BJ (cell line): ENCODE results near the gene FGFR2. TPM values are rescaled to one million over a fixed set of nuclear protein-coding genes. Genes with fewer than 3 reads are reported as not detected.
"Not testable (repeated sequence)": the region's sequence is repeated elsewhere in the genome, so short reads cannot be mapped to it uniquely, and the experiment has no call there.

ENCODE experiments used
- CTCF ChIA-PET: fragments of 350-600 bp; formaldehyde crosslinking; extraction: SDS; loops from one replicate; lab custom pipeline; 2021; ENCODE audit warnings: antibody characterized with exemption, inconsistent platforms; lab: Yijun Ruan, JAX
- POLR2A ChIA-PET: fragments of 300-600 bp; sonication (Branson Sonifier 250); formaldehyde crosslinking; extraction: SDS; loops from one replicate; lab custom pipeline; 2021; ENCODE audit warnings: antibody characterized with exemption; lab: Charles Lee
- DNase-seq: peaks from one replicate; pipeline ENCODE4 v3.0.0-alpha.2; 2011; ENCODE audit warnings: low read depth
- H3K27me3 ChIP-seq: 2 replicates; pipeline ENCODE4 v1.6.0; 2011; ENCODE audit warnings: low read length; ENCODE audit not compliant: control insufficient read depth, insufficient read depth
- H3K36me3 ChIP-seq: 2 replicates; pipeline ENCODE4 v1.5.1; 2011; ENCODE audit warnings: low read length; ENCODE audit not compliant: control insufficient read depth, insufficient read depth
- H3K4me3 ChIP-seq: 2 replicates; pipeline ENCODE4 v1.5.1; 2011; ENCODE audit warnings: low read depth, mild to moderate bottlenecking, control low read depth, low read length
- polyA plus RNA-seq: library from polyadenylated mRNA; depleted of rRNA; stranded (reverse); fragments of >200 nt; gene quantifications from 2 replicates; pipeline ENCODE4 v1.2.3, GENCODE V29; 2011
- TF ChIP-seq, protein P1 (sequence below): IDR thresholded peaks from 2 replicates; pipeline ENCODE4 v1.5.1; 2011; ENCODE audit warnings: low read depth, mild to moderate bottlenecking, control low read depth, inconsistent platforms, low read length, moderate library complexity; ENCODE audit not compliant: insufficient read depth

The FGFR2 gene
- polyA plus RNA-seq, 1 experiment, result 0.26 TPM

DNA sequence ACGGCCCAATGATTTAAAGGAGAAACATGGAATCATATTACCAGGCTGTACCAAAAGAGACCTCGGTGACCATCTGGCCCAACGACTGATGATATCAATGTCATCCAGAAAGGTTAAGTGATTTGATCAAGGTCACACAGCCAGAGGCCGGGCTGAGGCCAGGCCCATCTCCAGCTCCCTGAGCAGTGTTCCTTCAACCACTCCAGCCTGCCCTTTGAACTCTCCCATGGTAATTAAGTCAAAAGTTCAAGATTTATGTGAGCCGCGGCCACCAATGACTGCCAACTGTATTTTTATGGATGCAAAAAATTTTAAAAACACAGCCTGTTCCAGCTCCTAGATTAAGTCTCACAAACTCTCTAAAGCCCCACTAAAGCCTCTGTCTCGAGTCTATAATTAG lies 41.8 kb downstream of the FGFR2 start:
- TF ChIP-seq, protein P1, sequence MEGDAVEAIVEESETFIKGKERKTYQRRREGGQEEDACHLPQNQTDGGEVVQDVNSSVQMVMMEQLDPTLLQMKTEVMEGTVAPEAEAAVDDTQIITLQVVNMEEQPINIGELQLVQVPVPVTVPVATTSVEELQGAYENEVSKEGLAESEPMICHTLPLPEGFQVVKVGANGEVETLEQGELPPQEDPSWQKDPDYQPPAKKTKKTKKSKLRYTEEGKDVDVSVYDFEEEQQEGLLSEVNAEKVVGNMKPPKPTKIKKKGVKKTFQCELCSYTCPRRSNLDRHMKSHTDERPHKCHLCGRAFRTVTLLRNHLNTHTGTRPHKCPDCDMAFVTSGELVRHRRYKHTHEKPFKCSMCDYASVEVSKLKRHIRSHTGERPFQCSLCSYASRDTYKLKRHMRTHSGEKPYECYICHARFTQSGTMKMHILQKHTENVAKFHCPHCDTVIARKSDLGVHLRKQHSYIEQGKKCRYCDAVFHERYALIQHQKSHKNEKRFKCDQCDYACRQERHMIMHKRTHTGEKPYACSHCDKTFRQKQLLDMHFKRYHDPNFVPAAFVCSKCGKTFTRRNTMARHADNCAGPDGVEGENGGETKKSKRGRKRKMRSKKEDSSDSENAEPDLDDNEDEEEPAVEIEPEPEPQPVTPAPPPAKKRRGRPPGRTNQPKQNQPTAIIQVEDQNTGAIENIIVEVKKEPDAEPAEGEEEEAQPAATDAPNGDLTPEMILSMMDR, result no peak
- POLR2A ChIA-PET, result no interaction called here

DNA sequence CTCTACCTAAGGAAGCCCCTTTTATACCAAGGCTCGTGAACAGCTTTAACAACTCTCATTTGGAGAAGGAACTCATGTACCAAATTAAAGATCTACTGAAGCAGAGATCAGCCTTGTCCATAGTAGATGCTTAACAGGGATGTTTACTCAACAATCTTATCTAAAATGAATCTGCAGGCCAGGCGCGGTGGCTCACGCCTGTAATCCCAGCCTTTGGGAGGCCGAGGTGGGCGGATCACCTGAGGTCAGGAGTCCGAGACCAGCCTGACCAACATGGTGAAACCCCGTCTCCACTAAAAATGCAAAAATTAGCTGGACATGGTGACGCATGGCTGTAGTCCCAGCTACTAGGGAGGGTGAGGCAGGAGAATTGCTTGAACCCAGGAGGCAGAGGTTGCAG lies 43.3 kb downstream of the FGFR2 start:
- H3K4me3 ChIP-seq, DNase-seq, POLR2A ChIA-PET, CTCF ChIA-PET, H3K36me3 ChIP-seq, H3K27me3 ChIP-seq: not testable (repeated sequence)

More for the DNA sequence above, 41.8 kb downstream of the FGFR2 start:
- DNase-seq, result no peak
- Histone ChIP-seq H3K27me3 (no peaks in the 10 kb centered on the region), H3K4me3 (no peak overlapping the region), H3K36me3 (no peaks in the 10 kb centered on the region)
- CTCF ChIA-PET, result no interaction called here

- no peak for DNase-seq
- TF ChIP-seq, protein P1, result no peak
- no peaks in the 10 kb centered on the region for H3K27me3 ChIP-seq
- POLR2A ChIA-PET, result no interaction called here
- H3K36me3 ChIP-seq, result no peaks in the 10 kb centered on the region
- H3K4me3 ChIP-seq, result no peak overlapping the region
- CTCF ChIA-PET, result no interaction called here
Observed at GRCh38 chr10:121553511-121554264, 44.6 kb downstream of the FGFR2 start.

- DNase-seq, result no peak
- Histone ChIP-seq H3K36me3 (no peaks in the 10 kb centered on the region), H3K4me3 (no peak overlapping the region), H3K27me3 (no peaks in the 10 kb centered on the region)
- ChIA-PET POLR2A (no interaction called here), CTCF (no interaction called here)
- TF ChIP-seq, protein P1, result no peak
Observed at GRCh38 chr10:121552746-121553145, 45.5 kb downstream of the FGFR2 start.

DNA sequence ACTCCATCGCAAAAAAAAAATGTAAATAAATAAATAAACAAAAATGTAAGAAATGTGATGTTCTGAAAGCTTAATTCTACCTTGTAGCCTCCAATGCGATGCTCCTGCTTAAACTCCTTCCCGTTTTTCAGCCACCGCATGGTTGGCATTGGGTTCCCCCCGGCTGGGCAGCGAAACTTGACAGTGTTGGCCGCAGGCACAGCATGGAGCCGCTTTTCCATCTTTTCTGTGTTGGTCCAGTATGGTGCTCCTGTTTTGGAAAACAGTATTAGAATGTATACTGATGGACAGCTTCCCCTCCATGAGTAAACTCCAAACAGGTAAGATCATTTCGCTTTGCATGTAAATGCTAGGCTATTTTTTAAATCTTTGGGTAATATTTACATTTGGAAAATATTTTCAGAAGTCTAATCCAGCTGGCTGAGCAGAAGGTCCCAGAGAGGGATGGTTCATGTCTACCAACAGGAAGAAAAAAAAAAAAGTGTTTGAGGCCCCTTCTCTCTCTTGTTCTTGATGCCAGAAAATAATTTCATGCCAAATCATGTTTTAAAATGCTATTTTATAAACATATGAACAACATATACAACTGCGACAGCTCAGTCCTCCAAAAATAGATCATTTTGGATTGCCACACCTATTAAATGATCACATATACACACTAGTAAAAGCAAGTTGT lies 46.9 kb downstream of the FGFR2 start:
- TF ChIP-seq, protein P1, result no peak
- ChIA-PET POLR2A (no interaction called here), CTCF (no interaction called here)
- Histone ChIP-seq H3K36me3 (no peaks in the 10 kb centered on the region), H3K4me3 (no peak overlapping the region), H3K27me3 (no peaks in the 10 kb centered on the region)
- no peak for DNase-seq
